RWPE1 (cell line): ENCODE results near the gene SLC2A13.

Experiments used
- CTCF ChIA-PET: fragments of 350-600 bp; sonication (Branson Sonifier 250); formaldehyde crosslinking; extraction: SDS; loops from one replicate; lab custom pipeline; 2021; lab: Yijun Ruan, JAX
- POLR2A ChIA-PET: fragments of 400-600 bp; formaldehyde crosslinking; extraction: SDS; loops from one replicate; lab custom pipeline; 2020; ENCODE audit warnings: antibody characterized with exemption; ENCODE audit not compliant: low non-redundant PET; lab: Yijun Ruan, JAX
- DNase-seq: peaks from one replicate; pipeline ENCODE4 v3.0.0; 2012; ENCODE audit warnings: low spot score
- H3K27ac ChIP-seq: fragments of 450-650 bp; 2 replicates; pipeline ENCODE4 v1.5.1; 2017
- CTCF ChIP-seq: fragments of 450-650 bp; conservative IDR thresholded peaks from 2 replicates; pipeline ENCODE4 v1.5.1; 2017; ENCODE audit warnings: low read depth, mild to moderate bottlenecking

Gene SLC2A13

GRCh38 chr12:39807043-39807442, 298.8 kb downstream of the SLC2A13 start:
- H3K27ac ChIP-seq: no peak overlapping the region
- no peak for TF ChIP-seq CTCF
- DNase-seq: no peak
- CTCF ChIA-PET: no interaction called here
- POLR2A ChIA-PET: no interaction called here

- POLR2A ChIA-PET: no interaction called here
- TF ChIP-seq CTCF: no peak
- no peak for DNase-seq
- no peak overlapping the region for H3K27ac ChIP-seq
- CTCF ChIA-PET: no interaction called here
Measured at GRCh38 chr12:39805651-39806050, 300.2 kb downstream of the SLC2A13 start.

GRCh38 chr12:39804898-39805297, 301.0 kb downstream of the SLC2A13 start:
- ChIA-PET CTCF (no interaction called here), POLR2A (no interaction called here)
- no peak overlapping the region for H3K27ac ChIP-seq
- no peak for DNase-seq
- TF ChIP-seq CTCF: no peak

- TF ChIP-seq CTCF: no peak
- ChIA-PET POLR2A (no interaction called here), CTCF (no interaction called here)
- no peak overlapping the region for H3K27ac ChIP-seq
- DNase-seq: no peak
Measured at GRCh38 chr12:39804479-39804878, 301.4 kb downstream of the SLC2A13 start.

- ChIA-PET POLR2A (no interaction called here), CTCF (interaction anchor here (0.6 kb wide), 1 partner anchor 183 kb away, joined by 3 read pairs; no protein-coding TSS in a partner anchor)
- DNase-seq: no peak
- no peak for TF ChIP-seq CTCF
- H3K27ac ChIP-seq: no peak overlapping the region
Measured at GRCh38 chr12:39803151-39803550, 302.7 kb downstream of the SLC2A13 start.

- no peak for DNase-seq
- H3K27ac ChIP-seq: no peak overlapping the region
- CTCF ChIA-PET: no interaction called here
- no peak for TF ChIP-seq CTCF
- POLR2A ChIA-PET: interaction anchor here (0.6 kb wide), 1 partner anchor 104 kb away, joined by 7 read pairs; no protein-coding TSS in a partner anchor
Measured at GRCh38 chr12:39798977-39799376, 306.9 kb downstream of the SLC2A13 start.
